Upper lobe of left lung (tissue), 6 donors: Measurements from ENCODE around the gene PACS1. TPM values are rescaled to one million over a fixed set of nuclear protein-coding genes. Genes with fewer than 3 reads are reported as not detected.

ENCODE experiments used
- ATAC-seq, 2 donors: fragments of 200-7000 bp; cut with Tn5 transposase; one replicate each; pipeline ENCODE4 v1.9.1; 2022; ENCODE audit warnings: mild to moderate bottlenecking in 2 of 2, moderate library complexity in 2 of 2; ENCODE audit not compliant: low FRiP score in 2 of 2
- DNase-seq, 2 donors: peaks; one replicate each; pipeline ENCODE4 v3.0.0-alpha.2; 2019 to 2020
- H3K27ac ChIP-seq, 4 donors: fragments of 200-600 bp; sonication (generic); one replicate each; pipeline ENCODE4 v1.5.1; 2016 to 2019
- H3K27me3 ChIP-seq, 4 donors: fragments of 200-600 bp; sonication (generic); one replicate each; pipeline ENCODE4 v1.5.1; 2017 to 2019
- H3K36me3 ChIP-seq, 4 donors: fragments of 200-600 bp; sonication (generic); one replicate each; pipeline ENCODE4 v1.5.1; 2016 to 2019
- H3K4me1 ChIP-seq, 4 donors: fragments of 200-600 bp; sonication (generic); one replicate each; pipeline ENCODE4 v1.5.1; 2018 to 2019
- H3K4me3 ChIP-seq, 4 donors: fragments of 200-600 bp; sonication (generic); one replicate each; pipeline ENCODE4 v1.5.1; 2017 to 2019; ENCODE audit warnings: mild to moderate bottlenecking in 2 of 4, moderate library complexity in 1 of 4
- H3K9me3 ChIP-seq, 4 donors: fragments of 200-600 bp; sonication (generic); one replicate each; pipeline ENCODE4 v1.5.1; 2018 to 2019
- CTCF ChIP-seq, 6 experiments: fragments of 450-650 bp in 4 of 6; fragments of 200-600 bp in 2 of 6; sonication (generic) in 2 of 6; IDR thresholded peaks; one replicate each; pipeline ENCODE4 v1.5.1; 2016 to 2019; ENCODE audit warnings: antibody characterized with exemption in 6 of 6
- EP300 ChIP-seq, 4 donors: sonication (generic); formaldehyde crosslinking; IDR thresholded peaks; one replicate each; pipeline ENCODE4 v1.5.1; 2017; ENCODE audit warnings: antibody characterized with exemption in 4 of 4, control low read depth in 2 of 4
- POLR2A ChIP-seq, 4 donors: fragments of 450-650 bp; IDR thresholded peaks; one replicate each; pipeline ENCODE4 v1.5.1; 2016 to 2017; ENCODE audit warnings: antibody characterized with exemption in 4 of 4, mild to moderate bottlenecking in 2 of 4
- POLR2AphosphoS5 ChIP-seq, 2 donors: sonication (generic); formaldehyde crosslinking; IDR thresholded peaks; one replicate each; pipeline ENCODE4 v1.5.1; 2017; ENCODE audit warnings: antibody characterized with exemption in 2 of 2
- WGBS, 2 donors: methylation state at CpG; one replicate each; pipeline ENCODE4 v1.1.5; 2017 to 2018; 5-methylcytosine and 5-hydroxymethylcytosine counted together
- total RNA-seq, 6 donors: library from RNA; depleted of rRNA in 4 of 6; stranded (reverse); fragments of >200 nt in 4 of 6; gene quantifications; one replicate each; pipeline versions ENCODE4 v1.1.0 to v1.2.1, GENCODE V29; 2016 to 2021
- donor health status: DM: no; HTN: no; CAD: no; lungs with moderate emphysema.
- donor health status: DM: no; HTN: yes; CAD: no; lungs with severe emphysema.

The PACS1 gene
- total RNA-seq, 6 donors from 2014 or later = 39.8 to 123 (median 51.1) TPM

- Histone ChIP-seq H3K27me3 (no peaks in the 10 kb centered on the region), H3K4me3 (no peak overlapping the region), H3K4me1 (no peaks in the 10 kb centered on the region), H3K9me3 (no peaks in the 10 kb centered on the region), H3K27ac (no peak overlapping the region), H3K36me3 (peaks cover 10 to 96% (median 77%) of the 10 kb centered on the region in 4 donors)
- ATAC-seq (no peak), DNase-seq (no peak)
- 79 to 83% methylated on average over 3 of the region's 3 CpGs for WGBS, 2 donors
- TF ChIP-seq POLR2A (IDR thresholded peaks at IDR 0.05) (no peak), EP300 (IDR thresholded peaks at IDR 0.05) (no peak), CTCF (IDR thresholded peaks at IDR 0.05) (no peak), POLR2AphosphoS5 (IDR thresholded peaks at IDR 0.05) (no peak)
Observed at GRCh38 chr11:66239511-66239910, 169.4 kb downstream of the PACS1 start.

GRCh38 chr11:66239998-66240780 lies 170.1 kb downstream of the PACS1 start:
- Histone ChIP-seq H3K4me1 (no peaks in the 10 kb centered on the region), H3K9me3 (no peaks in the 10 kb centered on the region), H3K36me3 (peaks cover 9 to 96% (median 76%) of the 10 kb centered on the region in 4 donors), H3K27me3 (no peaks in the 10 kb centered on the region), H3K4me3 (no peak overlapping the region), H3K27ac (no peak overlapping the region)
- ATAC-seq (no peak), DNase-seq (no peak)
- TF ChIP-seq POLR2A (IDR thresholded peaks at IDR 0.05) (no peak), EP300 (IDR thresholded peaks at IDR 0.05) (no peak), POLR2AphosphoS5 (IDR thresholded peaks at IDR 0.05) (no peak), CTCF (IDR thresholded peaks at IDR 0.05) (no peak)
- WGBS, 2 donors = 81 to 85% methylated on average over 24 to 25 of the region's 25 CpGs

- no peak overlapping the region for H3K27ac ChIP-seq
- H3K36me3 ChIP-seq = peaks cover 7 to 92% (median 71%) of the 10 kb centered on the region in 4 donors
- ATAC-seq (no peak), DNase-seq (no peak)
- no peaks in the 10 kb centered on the region for H3K9me3 ChIP-seq
- no peak for TF ChIP-seq CTCF (IDR thresholded peaks at IDR 0.05)
- no peak for TF ChIP-seq POLR2AphosphoS5 (IDR thresholded peaks at IDR 0.05)
- TF ChIP-seq EP300 (IDR thresholded peaks at IDR 0.05) = no peak
- no peak for TF ChIP-seq POLR2A (IDR thresholded peaks at IDR 0.05)
- WGBS, 2 donors = 83 to 93% methylated on average over 7 to 9 of the region's 9 CpGs
- no peaks in the 10 kb centered on the region for H3K27me3 ChIP-seq
- H3K4me3 ChIP-seq = no peak overlapping the region
- H3K4me1 ChIP-seq = no peaks in the 10 kb centered on the region
Observed at GRCh38 chr11:66240781-66241136, 170.7 kb downstream of the PACS1 start.

GRCh38 chr11:66242095-66242765 lies 172.2 kb downstream of the PACS1 start:
- H3K4me1 ChIP-seq = no peaks in the 10 kb centered on the region
- H3K4me3 ChIP-seq = no peak overlapping the region
- no peaks in the 10 kb centered on the region for H3K27me3 ChIP-seq
- peaks cover 6 to 80% (median 62%) of the 10 kb centered on the region in 4 donors for H3K36me3 ChIP-seq
- no peak for ATAC-seq
- H3K9me3 ChIP-seq = no peaks in the 10 kb centered on the region
- H3K27ac ChIP-seq = no peak overlapping the region
- peak in 1 of 2 donors; percentile 63 for DNase-seq
- no peak for TF ChIP-seq CTCF (IDR thresholded peaks at IDR 0.05)
- no peak for TF ChIP-seq POLR2A (IDR thresholded peaks at IDR 0.05)
- WGBS, 2 donors = 84 to 85% methylated on average over 7 to 14 of the region's 14 CpGs
